GM11168 (cell line): ENCODE results near the gene KCNJ4.

Experiments
- in situ Hi-C: fragments of 300-500 bp; cut with MboI; formaldehyde crosslinking; loops from one replicate; pipeline ENCODE4 v1.12.0; 2022; ENCODE audit warnings: low sequenced_read_pairs; ENCODE audit not compliant: unreplicated experiment

Gene KCNJ4

DNA sequence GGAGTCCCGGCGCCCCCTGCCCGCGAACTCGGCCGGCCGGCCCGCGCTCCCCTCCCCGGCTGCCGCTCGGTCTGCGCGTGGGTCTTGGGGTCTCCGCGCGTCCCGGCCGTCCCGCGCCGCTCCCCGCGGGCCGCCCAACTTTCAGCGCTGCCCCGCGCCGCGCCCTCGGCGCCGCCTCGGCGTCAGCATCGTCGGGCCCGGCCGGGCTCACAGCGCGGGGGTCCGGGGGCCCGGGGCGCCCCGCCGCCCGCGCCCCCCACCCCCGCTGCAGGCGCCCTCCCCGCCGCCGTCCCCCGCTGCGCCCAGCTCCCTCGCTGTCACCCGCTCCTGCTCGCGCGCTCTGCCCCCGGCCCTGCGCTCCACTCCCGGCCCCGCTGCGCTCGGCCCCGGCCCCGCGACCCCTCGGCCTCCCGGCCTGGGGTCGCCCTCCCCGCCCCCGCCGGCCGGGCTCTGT is at the start of gene KCNJ4:
KCNJ4 (minus strand) TSS at position 124 of the 454 bp plus-strand sequence. CDS start 27,067 bp downstream, outside the sequence.
- in situ Hi-C loops: no loop called here

DNA sequence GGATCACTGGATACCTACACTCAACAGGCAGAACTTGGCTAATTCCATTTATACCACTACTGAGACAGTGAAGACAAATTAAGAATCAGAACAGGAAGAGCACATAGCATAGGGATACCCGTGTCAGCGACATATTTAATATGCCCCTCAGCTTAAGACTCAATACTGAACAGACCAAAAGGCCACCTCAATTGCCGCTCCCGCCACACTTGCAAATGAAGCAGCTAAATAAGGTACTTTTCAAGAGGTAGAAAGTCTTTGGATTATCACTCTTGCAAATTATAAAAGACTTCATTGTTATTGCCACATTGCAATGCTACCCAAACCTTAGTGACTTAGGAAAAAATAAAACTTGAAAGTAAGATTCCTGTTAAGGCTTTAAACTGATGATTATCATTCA is 48.0 kb upstream of the KCNJ4 start:
- in situ Hi-C loops: no loop called here

- in situ Hi-C loops: no loop called here
Measured at GRCh38 chr22:38501797-38502672, 47.0 kb upstream of the KCNJ4 start.

GRCh38 chr22:38497869-38498268 is 42.9 kb upstream of the KCNJ4 start:
- in situ Hi-C loops: no loop called here

GRCh38 chr22:38494939-38495338 is 39.9 kb upstream of the KCNJ4 start:
- in situ Hi-C loops: no loop called here

GRCh38 chr22:38494498-38494897 is 39.5 kb upstream of the KCNJ4 start:
- in situ Hi-C loops: no loop called here

- in situ Hi-C loops: no loop called here
Measured at GRCh38 chr22:38491707-38492348, 36.8 kb upstream of the KCNJ4 start.

DNA sequence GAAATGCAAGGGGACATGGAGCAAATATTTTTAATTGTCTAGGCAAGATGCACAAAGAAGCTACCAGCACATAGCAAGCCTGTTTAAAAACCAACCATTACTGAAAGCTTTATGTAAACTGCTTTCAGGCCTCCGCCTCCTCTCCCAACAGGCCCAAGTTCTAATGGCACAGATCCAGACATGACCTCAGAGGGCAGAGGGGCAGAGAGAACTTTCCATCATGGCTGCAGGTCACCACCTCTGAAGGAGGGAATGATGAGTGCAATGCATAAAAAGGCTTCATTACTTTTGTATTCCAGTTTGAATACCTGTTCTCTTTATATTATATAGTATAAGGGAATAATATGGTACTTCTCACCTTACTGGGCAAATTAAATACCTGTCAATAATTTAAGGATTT is 35.9 kb upstream of the KCNJ4 start:
- in situ Hi-C loops: no loop called here

- in situ Hi-C loops: no loop called here
Measured at GRCh38 chr22:38490475-38490874, 35.5 kb upstream of the KCNJ4 start.

- in situ Hi-C loops: no loop called here
Measured at GRCh38 chr22:38489561-38490145, 34.7 kb upstream of the KCNJ4 start.

GRCh38 chr22:38489142-38489541 is 34.1 kb upstream of the KCNJ4 start:
- in situ Hi-C loops: no loop called here

GRCh38 chr22:38487946-38488345 is 32.9 kb upstream of the KCNJ4 start:
- in situ Hi-C loops: no loop called here

DNA sequence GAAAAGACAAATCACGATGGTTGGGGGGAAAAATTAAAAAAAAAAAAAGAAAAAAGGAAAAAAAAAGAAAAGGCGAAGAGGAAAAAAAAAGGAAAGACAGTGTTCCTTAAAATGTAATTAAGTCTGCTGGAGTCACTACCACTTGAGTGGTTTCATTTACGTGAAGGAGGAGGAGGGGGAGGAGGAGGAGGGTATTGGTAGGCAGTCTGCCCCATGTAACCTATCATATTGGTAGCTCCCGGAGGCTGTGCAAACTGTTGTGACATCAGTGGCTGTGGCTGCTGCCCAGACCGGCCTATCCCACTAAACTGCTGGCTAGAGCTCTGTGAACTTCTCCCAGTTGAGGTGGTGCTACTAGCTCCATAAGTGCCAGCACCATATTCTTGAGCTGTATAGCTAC is 30.8 kb upstream of the KCNJ4 start:
- in situ Hi-C loops: no loop called here

DNA sequence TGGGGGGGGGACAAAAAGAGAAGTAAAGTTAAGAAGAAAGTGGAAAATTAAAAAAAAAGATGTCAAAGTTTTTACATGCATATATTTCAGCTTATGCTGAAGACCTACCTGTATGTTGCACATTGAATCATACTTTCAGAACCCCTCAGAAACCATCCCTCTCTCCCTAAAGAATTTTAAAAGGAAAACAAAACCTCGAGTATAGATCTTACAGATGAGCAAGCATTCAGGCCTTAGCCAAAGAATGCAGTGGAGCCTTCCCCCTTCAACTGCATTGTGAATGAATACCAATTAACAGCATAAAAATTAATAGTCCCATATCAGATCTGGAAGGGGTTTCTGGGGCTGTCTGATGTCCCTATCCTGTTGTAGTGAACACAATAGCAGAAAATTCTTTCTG is 29.2 kb upstream of the KCNJ4 start:
- in situ Hi-C loops: no loop called here

GRCh38 chr22:38482662-38483308 is 27.8 kb upstream of the KCNJ4 start:
- in situ Hi-C loops: no loop called here

DNA sequence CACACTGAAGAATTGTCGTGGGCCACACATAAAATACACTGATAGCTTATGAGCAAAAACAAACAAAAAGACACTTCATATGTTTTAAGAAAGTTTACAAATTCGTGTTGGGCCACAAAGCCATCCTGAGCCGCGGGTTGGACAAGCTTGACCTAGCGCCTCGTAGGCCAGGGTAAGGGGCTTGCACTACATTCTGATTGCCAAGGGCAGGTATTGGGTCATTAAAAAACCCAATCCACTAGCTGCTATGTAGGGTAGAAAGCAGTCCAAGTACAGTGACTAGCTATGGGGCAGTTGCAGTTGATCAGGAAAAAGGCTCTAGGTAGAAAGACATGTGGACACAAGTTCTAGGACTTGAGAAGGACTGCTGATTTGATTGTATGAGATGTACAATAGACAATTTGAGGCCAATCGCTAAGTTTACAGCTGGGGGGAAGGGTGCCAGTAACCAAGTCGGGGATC is 26.9 kb upstream of the KCNJ4 start:
- in situ Hi-C loops: no loop called here

- in situ Hi-C loops: no loop called here
Measured at GRCh38 chr22:38481162-38481870, 26.3 kb upstream of the KCNJ4 start.

GRCh38 chr22:38479096-38479837 is 24.3 kb upstream of the KCNJ4 start:
- in situ Hi-C loops: no loop called here

DNA sequence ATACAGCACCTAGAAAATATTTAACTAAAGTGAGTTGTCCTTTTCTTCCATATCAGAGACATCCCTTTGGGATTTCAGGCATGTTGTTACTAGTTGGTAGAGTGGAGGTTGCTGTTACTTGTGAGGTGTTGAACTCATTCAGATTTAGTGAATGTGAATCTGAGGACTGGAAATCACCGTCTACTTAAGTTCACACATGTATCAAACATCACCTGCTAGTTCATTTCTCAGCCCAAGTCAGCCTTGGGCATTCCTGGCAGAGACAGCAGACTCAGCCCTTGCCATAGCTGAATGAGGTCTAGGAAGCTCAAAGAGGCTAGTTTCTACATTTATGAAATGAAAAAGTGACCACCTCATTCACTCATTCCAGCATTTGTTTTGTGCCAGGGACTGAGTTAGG is 22.6 kb upstream of the KCNJ4 start:
- in situ Hi-C loops: no loop called here
